ENCODE results near the gene LY86.

The LY86 gene

GRCh38 chr6:6569811-6570164, 18.7 kb upstream of the LY86 start:
- DNase-seq = no peak

GRCh38 chr6:6570929-6571671, 17.4 kb upstream of the LY86 start:
- DNase-seq = no peak

- DNase-seq = no peak
Observed at GRCh38 chr6:6575143-6575542, 13.4 kb upstream of the LY86 start.

- no peak for DNase-seq
Observed at GRCh38 chr6:6577735-6578134, 10.8 kb upstream of the LY86 start.

GRCh38 chr6:6579281-6579680, 9.2 kb upstream of the LY86 start:
- DNase-seq = no peak

- no peak for DNase-seq
Observed at GRCh38 chr6:6580225-6580856, 8.2 kb upstream of the LY86 start.

GRCh38 chr6:6581054-6581453, 7.5 kb upstream of the LY86 start:
- no peak for DNase-seq

GRCh38 chr6:6582131-6582530, 6.4 kb upstream of the LY86 start:
- no peak for DNase-seq

GRCh38 chr6:6583836-6584235, 4.7 kb upstream of the LY86 start:
- DNase-seq = no peak

GRCh38 chr6:6584310-6585002, 4.1 kb upstream of the LY86 start:
- no peak for DNase-seq

GRCh38 chr6:6585003-6585311, 3.6 kb upstream of the LY86 start:
- no peak for DNase-seq

GRCh38 chr6:6586167-6586566, 2.4 kb upstream of the LY86 start:
- DNase-seq = no peak

GRCh38 chr6:6586671-6587526, 1.6 kb upstream of the LY86 start:
- no peak for DNase-seq

- no peak for DNase-seq
Observed at GRCh38 chr6:6587696-6588063, 840 bp upstream of the LY86 start.

- DNase-seq = no peak
Observed at GRCh38 chr6:6588924-6589709, 597 bp downstream of the LY86 start.

- DNase-seq = no peak
Observed at GRCh38 chr6:6590530-6590929, 2.0 kb downstream of the LY86 start.

GRCh38 chr6:6591778-6592465, 3.4 kb downstream of the LY86 start:
- DNase-seq = no peak

GRCh38 chr6:6592826-6593475, 4.4 kb downstream of the LY86 start:
- DNase-seq = no peak

- no peak for DNase-seq
Observed at GRCh38 chr6:6593867-6594468, 5.4 kb downstream of the LY86 start.

GRCh38 chr6:6595025-6595424, 6.5 kb downstream of the LY86 start:
- no peak for DNase-seq

GRCh38 chr6:6595952-6596351, 7.4 kb downstream of the LY86 start:
- no peak for DNase-seq
